Astrocyte (in vitro differentiated cells and primary cell): ENCODE results near the gene IL19. TPM values are rescaled to one million over a fixed set of nuclear protein-coding genes. Genes with fewer than 3 reads are reported as not detected.

ENCODE experiments used
- DNase-seq: peaks from one replicate; pipeline ENCODE4 v3.0.0-alpha.2; 2010; ENCODE audit warnings: low read depth
- FAIRE-seq: peaks from 2 replicates; lab custom pipeline; 2011; peaks lifted over from hg19 to GRCh38; lab: Jason Lieb, UNC
- H2AFZ ChIP-seq: 2 replicates; pipeline ENCODE4 v1.6.0; 2012; ENCODE audit warnings: low read depth, low read length, inconsistent platforms
- H3K27ac ChIP-seq: 2 replicates; pipeline ENCODE4 v1.5.1; 2011; ENCODE audit warnings: low read depth, low read length, inconsistent platforms
- H3K27me3 ChIP-seq: 2 replicates; pipeline ENCODE4 v1.6.0; 2011; ENCODE audit warnings: low read length, inconsistent platforms; ENCODE audit not compliant: insufficient read depth
- H3K36me3 ChIP-seq: 2 replicates; pipeline ENCODE4 v1.5.1; 2011; ENCODE audit warnings: low read length, inconsistent platforms; ENCODE audit not compliant: insufficient read depth
- H3K4me1 ChIP-seq: 2 replicates; pipeline ENCODE4 v1.5.1; 2011; ENCODE audit warnings: low read length, inconsistent platforms; ENCODE audit not compliant: insufficient read depth
- H3K4me2 ChIP-seq: 2 replicates; pipeline ENCODE4 v1.6.0; 2012; ENCODE audit warnings: low read length, inconsistent platforms
- H3K4me3 ChIP-seq: 2 replicates; pipeline ENCODE4 v1.5.1; 2011; ENCODE audit warnings: low read depth, mild to moderate bottlenecking, low read length, inconsistent platforms; ENCODE audit not compliant: insufficient read depth
- H3K79me2 ChIP-seq: 2 replicates; pipeline ENCODE4 v1.6.0; 2012; ENCODE audit warnings: mild to moderate bottlenecking, low read length, inconsistent platforms; ENCODE audit not compliant: insufficient read depth
- H3K9ac ChIP-seq: 2 replicates; pipeline ENCODE4 v1.6.0; 2012; ENCODE audit warnings: mild to moderate bottlenecking, low read length, inconsistent platforms
- H3K9me3 ChIP-seq: 2 replicates; pipeline ENCODE4 v1.5.1; 2012; ENCODE audit warnings: low read depth, mild to moderate bottlenecking, low read length, inconsistent platforms; ENCODE audit not compliant: insufficient read depth
- H4K20me1 ChIP-seq: 2 replicates; pipeline ENCODE4 v1.6.0; 2012; ENCODE audit warnings: low read length, inconsistent platforms; ENCODE audit not compliant: insufficient read depth
- H3K27ac Mint-ChIP-seq: one replicate; pipeline ENCODE4 v1.8.0; 2021; ENCODE audit warnings: mild to moderate bottlenecking, mixed read lengths; ENCODE audit not compliant: unreplicated experiment
- H3K27me3 Mint-ChIP-seq: one replicate; pipeline ENCODE4 v1.8.0; 2021; ENCODE audit warnings: low read depth, mixed read lengths; ENCODE audit not compliant: unreplicated experiment
- H3K36me3 Mint-ChIP-seq: one replicate; pipeline ENCODE4 v1.8.0; 2021; ENCODE audit warnings: low read depth, mixed read lengths; ENCODE audit not compliant: unreplicated experiment
- H3K4me1 Mint-ChIP-seq: one replicate; pipeline ENCODE4 v1.8.0; 2021; ENCODE audit warnings: low read depth, mixed read lengths; ENCODE audit not compliant: unreplicated experiment
- H3K4me3 Mint-ChIP-seq: one replicate; pipeline ENCODE4 v1.8.0; 2021; ENCODE audit warnings: mild to moderate bottlenecking, moderate library complexity, mixed read lengths; ENCODE audit not compliant: unreplicated experiment
- H3K9me3 Mint-ChIP-seq: one replicate; pipeline ENCODE4 v1.8.0; 2021; ENCODE audit warnings: mild to moderate bottlenecking, mixed read lengths; ENCODE audit not compliant: unreplicated experiment
- CTCF ChIP-seq: IDR thresholded peaks from 2 replicates; pipeline ENCODE4 v1.5.1; 2011; ENCODE audit warnings: low read depth, mild to moderate bottlenecking, inconsistent platforms, low read length, moderate library complexity; ENCODE audit not compliant: insufficient read depth
- EZH2 ChIP-seq: IDR thresholded peaks from 2 replicates; pipeline ENCODE4 v1.6.1; 2012; ENCODE audit warnings: mild to moderate bottlenecking, low read length, inconsistent platforms; ENCODE audit not compliant: insufficient read depth
- total RNA-seq: library from RNA; stranded (reverse); gene quantifications from 2 replicates; pipeline ENCODE4 v1.2.1, GENCODE V29; 2021

IL19 gene
- total RNA-seq, 1 donor from 2014 or later = 0.23 TPM

DNA sequence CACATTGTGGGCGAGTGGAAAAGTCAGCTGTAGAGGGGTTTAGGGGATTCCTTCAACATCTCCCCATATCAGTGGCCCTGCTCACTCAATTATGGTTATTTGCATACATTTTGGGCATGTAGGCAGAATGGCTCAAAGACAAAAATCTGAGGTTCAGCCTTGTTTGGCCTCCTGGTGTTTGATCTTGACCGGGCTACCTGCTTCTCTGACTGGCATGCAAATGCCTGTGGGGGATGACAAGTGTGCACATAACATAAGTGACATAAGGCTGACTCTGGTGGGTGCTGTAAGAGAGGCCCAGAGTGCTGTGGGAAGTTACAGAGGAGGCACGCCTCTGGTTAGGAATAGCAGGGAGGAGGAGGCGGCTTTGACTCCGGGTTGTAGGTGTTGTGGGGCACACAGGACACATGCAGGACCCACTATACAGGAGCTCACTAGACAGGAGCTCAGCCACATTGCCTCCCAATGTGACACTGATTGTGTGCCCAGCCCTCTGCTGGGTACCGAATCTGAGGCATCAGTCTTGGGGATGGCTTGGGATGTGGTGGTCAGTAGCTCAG lies 29.4 kb upstream of the IL19 start:
- Histone ChIP-seq H2AFZ (no peak overlapping the region), H3K9ac (no peak overlapping the region), H3K4me3 (no peak overlapping the region), H3K36me3 (no peaks in the 10 kb centered on the region), H3K27ac (no peak overlapping the region), H3K79me2 (no peaks in the 10 kb centered on the region), H4K20me1 (peaks cover 29% of the 10 kb centered on the region), H3K4me1 (no peaks in the 10 kb centered on the region), H3K4me2 (no peak overlapping the region), H3K9me3 (no peaks in the 10 kb centered on the region), H3K27me3 (no peaks in the 10 kb centered on the region)
- H3K4me3 Mint-ChIP-seq = no peak overlapping the region
- H3K36me3 Mint-ChIP-seq = peaks cover 19% of the 10 kb centered on the region
- no peak overlapping the region for H3K27ac Mint-ChIP-seq
- no peak for TF ChIP-seq EZH2
- no peak for TF ChIP-seq CTCF
- no peaks in the 10 kb centered on the region for H3K9me3 Mint-ChIP-seq
- peaks cover 36% of the 10 kb centered on the region for H3K4me1 Mint-ChIP-seq
- H3K27me3 Mint-ChIP-seq = peaks cover 7% of the 10 kb centered on the region
- FAIRE-seq = no peak
- DNase-seq = no peak

DNA sequence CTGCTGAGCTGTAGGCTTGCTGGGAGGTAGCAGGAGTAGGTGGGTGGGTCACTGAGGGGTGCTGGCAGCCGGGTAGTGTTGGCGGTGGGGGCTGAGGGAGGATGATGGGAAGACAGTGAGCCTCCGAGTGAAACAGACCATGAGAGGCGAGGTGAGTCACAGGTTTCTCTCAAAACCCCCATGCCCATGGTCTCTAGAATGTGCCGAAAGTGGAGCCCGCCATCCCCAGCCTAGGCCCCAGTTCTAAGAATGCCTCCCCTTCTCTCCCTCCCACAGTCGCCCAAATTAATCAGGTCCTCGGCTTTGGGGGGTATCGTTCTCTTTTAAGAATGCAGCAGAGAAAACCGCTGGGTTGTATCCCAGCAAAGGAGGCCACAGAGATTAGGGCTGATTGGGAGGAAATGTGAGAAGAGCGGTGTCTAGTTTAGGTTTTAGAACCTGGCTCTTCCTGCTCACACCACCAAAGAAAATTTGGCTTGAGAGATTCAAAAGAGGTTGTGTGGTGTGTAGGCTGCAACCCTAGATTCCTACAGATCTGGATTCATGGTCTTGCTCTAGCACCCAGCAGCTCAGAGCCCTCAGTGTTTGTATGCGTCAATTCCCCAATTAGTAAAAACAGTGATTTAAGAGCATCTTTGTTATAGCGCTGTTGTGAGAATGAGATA lies 27.7 kb upstream of the IL19 start:
- peaks cover 20% of the 10 kb centered on the region for H4K20me1 ChIP-seq
- H3K79me2 ChIP-seq = no peaks in the 10 kb centered on the region
- H3K9ac ChIP-seq = no peak overlapping the region
- no peak overlapping the region for H2AFZ ChIP-seq
- no peaks in the 10 kb centered on the region for H3K27me3 ChIP-seq
- no peak overlapping the region for H3K4me3 ChIP-seq
- no peak overlapping the region for H3K27ac Mint-ChIP-seq
- no peaks in the 10 kb centered on the region for H3K36me3 ChIP-seq
- H3K27ac ChIP-seq = no peak overlapping the region
- no peak for TF ChIP-seq CTCF
- no peak for TF ChIP-seq EZH2
- no peak for DNase-seq
- peaks cover 36% of the 10 kb centered on the region for H3K4me1 Mint-ChIP-seq
- peaks cover 10% of the 10 kb centered on the region for H3K27me3 Mint-ChIP-seq
- no peak overlapping the region for H3K4me2 ChIP-seq
- no peaks in the 10 kb centered on the region for H3K4me1 ChIP-seq
- no peaks in the 10 kb centered on the region for H3K9me3 Mint-ChIP-seq
- peaks cover 12% of the 10 kb centered on the region for H3K36me3 Mint-ChIP-seq
- H3K4me3 Mint-ChIP-seq = no peak overlapping the region
- FAIRE-seq = no peak
- no peaks in the 10 kb centered on the region for H3K9me3 ChIP-seq

- H3K27ac Mint-ChIP-seq = peak overlapping the region; percentile 50
- H3K36me3 ChIP-seq = no peaks in the 10 kb centered on the region
- peaks cover 4% of the 10 kb centered on the region for H3K36me3 Mint-ChIP-seq
- H2AFZ ChIP-seq = no peak overlapping the region
- H3K9me3 Mint-ChIP-seq = no peaks in the 10 kb centered on the region
- no peaks in the 10 kb centered on the region for H3K9me3 ChIP-seq
- FAIRE-seq = no peak
- H3K9ac ChIP-seq = no peak overlapping the region
- H3K4me1 Mint-ChIP-seq = peaks cover 31% of the 10 kb centered on the region
- H3K27me3 ChIP-seq = no peaks in the 10 kb centered on the region
- H3K4me3 Mint-ChIP-seq = no peak overlapping the region
- DNase-seq = no peak
- no peaks in the 10 kb centered on the region for H3K4me1 ChIP-seq
- H3K4me3 ChIP-seq = no peak overlapping the region
- H4K20me1 ChIP-seq = peaks cover 3% of the 10 kb centered on the region
- no peak overlapping the region for H3K4me2 ChIP-seq
- peaks cover 15% of the 10 kb centered on the region for H3K27me3 Mint-ChIP-seq
- no peaks in the 10 kb centered on the region for H3K79me2 ChIP-seq
- H3K27ac ChIP-seq = no peak overlapping the region
- no peak for TF ChIP-seq EZH2
- no peak for TF ChIP-seq CTCF
Measured at GRCh38 chr1:206744683-206745082, 25.9 kb upstream of the IL19 start.
